Mesodermal cell (in vitro differentiated cells): ENCODE data around the gene MAP1LC3A.

Experiments
- H3K27ac ChIP-seq: 2 replicates; pipeline ENCODE4 v1.7.0; 2013; ENCODE audit warnings: mild to moderate bottlenecking, low read depth, low read length, moderate library complexity; ENCODE audit not compliant: severe bottlenecking
- H3K36me3 ChIP-seq: 2 replicates; pipeline ENCODE4 v1.7.1; 2013; ENCODE audit warnings: mild to moderate bottlenecking, low read length, moderate library complexity; ENCODE audit not compliant: control insufficient read depth, insufficient read depth
- H3K4me1 ChIP-seq: one replicate; pipeline ENCODE4 v1.7.1; 2013; ENCODE audit warnings: mild to moderate bottlenecking, low read length; ENCODE audit not compliant: insufficient read depth, control insufficient read depth, poor library complexity, severe bottlenecking
- H3K4me3 ChIP-seq: 2 replicates; pipeline ENCODE4 v1.7.0; 2013; ENCODE audit warnings: low read length, control low read depth, mild to moderate bottlenecking; ENCODE audit not compliant: insufficient read depth, poor library complexity, severe bottlenecking; ENCODE audit errors: extremely low read depth
- H3K9me3 ChIP-seq: 2 replicates; pipeline ENCODE4 v1.7.1; 2013; ENCODE audit warnings: mild to moderate bottlenecking, low read length, moderate library complexity; ENCODE audit not compliant: control insufficient read depth
- WGBS, 2 experiments: methylation state at CpG; one replicate each; pipeline ENCODE4 v1.1.5; 2013; ENCODE audit warnings: missing lambda C conversion rate in 2 of 2; ENCODE audit not compliant: insufficient coverage in 2 of 2; 5-methylcytosine and 5-hydroxymethylcytosine counted together

The MAP1LC3A gene

DNA sequence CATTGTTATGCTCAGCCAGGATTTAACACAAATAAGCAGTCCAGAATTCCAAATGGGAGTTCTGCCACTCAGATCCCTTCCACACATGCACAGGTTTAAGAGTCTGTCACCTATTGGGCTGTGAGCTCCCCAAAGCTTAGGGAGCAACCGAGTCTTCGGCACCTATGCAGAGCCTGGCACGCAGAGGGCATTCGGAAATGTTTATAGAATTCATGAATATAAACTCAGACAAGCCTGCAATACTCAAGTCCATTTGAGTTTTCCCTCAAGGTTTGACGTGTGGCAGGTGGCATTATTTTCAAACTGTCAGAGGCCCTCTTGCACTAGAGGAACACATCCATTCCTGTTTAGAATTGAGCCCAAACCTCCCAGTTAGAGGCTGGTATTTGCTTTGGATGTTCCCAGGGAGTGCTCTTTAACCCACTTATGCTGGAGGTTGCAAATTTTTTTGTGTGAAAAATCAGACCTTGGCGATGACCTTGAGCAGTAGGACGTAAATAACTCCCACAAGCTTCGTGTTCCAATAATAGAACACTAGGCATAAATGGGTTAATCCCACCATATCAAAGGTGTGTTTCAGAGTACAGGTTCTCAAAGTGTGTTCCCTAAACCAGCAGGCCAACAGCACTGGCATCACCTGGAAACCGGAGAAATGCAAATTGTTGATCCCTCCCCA is 28.1 kb downstream of the MAP1LC3A start:
- no peak overlapping the region for H3K4me3 ChIP-seq
- 97 to 98% methylated on average over 6 to 7 of the region's 9 CpGs for WGBS, 2 experiments
- peaks cover 20% of the 10 kb centered on the region for H3K4me1 ChIP-seq
- no peaks in the 10 kb centered on the region for H3K9me3 ChIP-seq
- H3K27ac ChIP-seq, result no peak overlapping the region
- peaks cover 3% of the 10 kb centered on the region for H3K36me3 ChIP-seq

GRCh38 chr20:34595377-34596184 is 37.1 kb downstream of the MAP1LC3A start:
- WGBS, 2 experiments, result 94 to 97% methylated on average over 4 to 5 of the region's 9 CpGs
- H3K4me1 ChIP-seq, result no peaks in the 10 kb centered on the region
- no peak overlapping the region for H3K4me3 ChIP-seq
- H3K36me3 ChIP-seq, result no peaks in the 10 kb centered on the region
- no peak overlapping the region for H3K27ac ChIP-seq
- no peaks in the 10 kb centered on the region for H3K9me3 ChIP-seq

GRCh38 chr20:34600892-34601653 is 42.6 kb downstream of the MAP1LC3A start:
- Histone ChIP-seq H3K9me3 (no peaks in the 10 kb centered on the region), H3K4me1 (no peaks in the 10 kb centered on the region), H3K27ac (no peak overlapping the region), H3K4me3 (no peak overlapping the region), H3K36me3 (no peaks in the 10 kb centered on the region)
- WGBS, 2 experiments, result 91 to 93% methylated on average over 4 to 5 of the region's 9 CpGs

- Histone ChIP-seq H3K4me3 (no peak overlapping the region), H3K9me3 (no peaks in the 10 kb centered on the region), H3K36me3 (no peaks in the 10 kb centered on the region), H3K27ac (no peak overlapping the region), H3K4me1 (no peaks in the 10 kb centered on the region)
- WGBS, 2 experiments, result 93 to 96% methylated on average over 5 to 8 of the region's 8 CpGs
These were observed 46.7 kb downstream of the MAP1LC3A start for GRCh38 chr20:34604980-34605788.

- 83 to 100% methylated on average over 3 to 4 of the region's 7 CpGs for WGBS, 2 experiments
- H3K4me1 ChIP-seq, result no peaks in the 10 kb centered on the region
- no peak overlapping the region for H3K4me3 ChIP-seq
- H3K9me3 ChIP-seq, result no peaks in the 10 kb centered on the region
- no peaks in the 10 kb centered on the region for H3K36me3 ChIP-seq
- H3K27ac ChIP-seq, result no peak overlapping the region
These were observed 48.5 kb downstream of the MAP1LC3A start for GRCh38 chr20:34607066-34607465.
